OCI-LY3 (cell line): ENCODE results near the gene MAP2K3.

Source experiments
- H2AFZ ChIP-seq: fragments of 200-600, 300-600 bp; shearing (Covaris generic); 2 replicates; pipeline ENCODE4 v1.6.0; 2014; ENCODE audit warnings: antibody characterized with exemption, low read depth, low read length
- H3K27ac ChIP-seq: fragments of 200-600, 300-600 bp; sonication (generic); 2 replicates; pipeline ENCODE4 v1.5.1; 2014; ENCODE audit warnings: mild to moderate bottlenecking, low read length, moderate library complexity, mixed read lengths
- H3K27me3 ChIP-seq: fragments of 200-600, 300-600 bp; sonication (generic); 2 replicates; pipeline ENCODE4 v1.6.1; 2014; ENCODE audit warnings: low read depth, low read length, mixed read lengths
- H3K36me3 ChIP-seq: fragments of 200-600, 300-600 bp; sonication (generic); replicated peaks from 2 replicates; pipeline ENCODE3; 2014; ENCODE audit warnings: low read depth, low read length, mixed read lengths
- H3K4me1 ChIP-seq: fragments of 300-600, 200-600 bp; sonication (generic); 2 replicates; pipeline ENCODE4 v1.6.1; 2014; ENCODE audit warnings: low read length, mixed read lengths
- H3K4me2 ChIP-seq: fragments of 200-600, 300-600 bp; sonication (generic); 2 replicates; pipeline ENCODE4 v1.6.1; 2014; ENCODE audit warnings: low read length, mixed read lengths
- H3K4me3 ChIP-seq: fragments of 300-600, 200-600 bp; sonication (generic); 2 replicates; pipeline ENCODE4 v1.5.1; 2014; ENCODE audit warnings: antibody characterized with exemption, mild to moderate bottlenecking, low read length, moderate library complexity
- H3K79me2 ChIP-seq: fragments of 300-600, 200-600 bp; shearing (Covaris generic); 2 replicates; pipeline ENCODE4 v1.6.1; 2014; ENCODE audit warnings: mild to moderate bottlenecking, low read length, mixed read lengths
- H3K9ac ChIP-seq: fragments of 300-600, 200-600 bp; shearing (Covaris generic); 2 replicates; pipeline ENCODE4 v1.6.0; 2014; ENCODE audit warnings: mild to moderate bottlenecking, low read length, moderate library complexity
- H3K9me3 ChIP-seq: fragments of 200-600, 300-600 bp; shearing (Covaris generic); 2 replicates; pipeline ENCODE4 v1.6.1; 2014; ENCODE audit warnings: low read length, mixed read lengths; ENCODE audit not compliant: insufficient read depth
- H4K20me1 ChIP-seq: fragments of 200-600, 300-600 bp; sonication (generic); 2 replicates; pipeline ENCODE4 v1.6.1; 2016; ENCODE audit warnings: low read length, mixed read lengths; ENCODE audit not compliant: insufficient read depth
- EZH2phosphoT487 ChIP-seq: fragments of 200-600 bp; shearing (Covaris generic); IDR thresholded peaks from 2 replicates; pipeline ENCODE4 v1.6.1; 2018; ENCODE audit warnings: antibody characterized with exemption, mixed run types, low read depth
- TF ChIP-seq, protein P1 (sequence below): fragments of 200-600, 300-600 bp; sonication (generic); IDR thresholded peaks from 2 replicates; pipeline ENCODE4 v1.5.1; 2014; ENCODE audit warnings: antibody characterized with exemption, low read length, low read depth

The MAP2K3 gene

DNA sequence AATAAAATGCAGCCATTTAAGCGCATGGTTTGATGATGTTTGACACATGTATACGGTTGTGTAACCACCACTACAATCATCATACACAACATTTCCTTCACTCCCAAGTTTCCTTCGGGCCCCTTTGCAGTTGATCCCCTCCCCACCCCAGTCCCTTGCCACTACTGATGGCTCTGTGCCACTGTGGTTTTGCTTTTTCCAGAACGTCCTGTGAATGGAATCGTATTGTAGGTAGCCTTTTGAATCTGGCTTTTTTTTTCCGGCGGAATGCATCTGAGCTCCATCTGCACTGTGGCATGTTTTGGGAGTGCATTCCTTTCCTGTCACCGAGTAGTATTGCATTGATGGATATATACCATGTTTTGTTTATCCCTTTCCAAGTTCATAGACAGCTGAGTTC, 15.1 kb upstream of the MAP2K3 start:
- H3K79me2 ChIP-seq, result no peaks in the 10 kb centered on the region
- no peaks in the 10 kb centered on the region for H4K20me1 ChIP-seq
- no peaks in the 10 kb centered on the region for H3K9me3 ChIP-seq
- H2AFZ ChIP-seq, result no peak overlapping the region
- no peaks in the 10 kb centered on the region for H3K27me3 ChIP-seq
- TF ChIP-seq, protein P1, sequence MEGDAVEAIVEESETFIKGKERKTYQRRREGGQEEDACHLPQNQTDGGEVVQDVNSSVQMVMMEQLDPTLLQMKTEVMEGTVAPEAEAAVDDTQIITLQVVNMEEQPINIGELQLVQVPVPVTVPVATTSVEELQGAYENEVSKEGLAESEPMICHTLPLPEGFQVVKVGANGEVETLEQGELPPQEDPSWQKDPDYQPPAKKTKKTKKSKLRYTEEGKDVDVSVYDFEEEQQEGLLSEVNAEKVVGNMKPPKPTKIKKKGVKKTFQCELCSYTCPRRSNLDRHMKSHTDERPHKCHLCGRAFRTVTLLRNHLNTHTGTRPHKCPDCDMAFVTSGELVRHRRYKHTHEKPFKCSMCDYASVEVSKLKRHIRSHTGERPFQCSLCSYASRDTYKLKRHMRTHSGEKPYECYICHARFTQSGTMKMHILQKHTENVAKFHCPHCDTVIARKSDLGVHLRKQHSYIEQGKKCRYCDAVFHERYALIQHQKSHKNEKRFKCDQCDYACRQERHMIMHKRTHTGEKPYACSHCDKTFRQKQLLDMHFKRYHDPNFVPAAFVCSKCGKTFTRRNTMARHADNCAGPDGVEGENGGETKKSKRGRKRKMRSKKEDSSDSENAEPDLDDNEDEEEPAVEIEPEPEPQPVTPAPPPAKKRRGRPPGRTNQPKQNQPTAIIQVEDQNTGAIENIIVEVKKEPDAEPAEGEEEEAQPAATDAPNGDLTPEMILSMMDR, result no peak
- TF ChIP-seq EZH2phosphoT487, result no peak
- no peak overlapping the region for H3K4me2 ChIP-seq
- no peak overlapping the region for H3K4me3 ChIP-seq
- no peak overlapping the region for H3K27ac ChIP-seq
- no peak overlapping the region for H3K9ac ChIP-seq
- H3K36me3 ChIP-seq, result no peaks in the 10 kb centered on the region
- H3K4me1 ChIP-seq, result no peaks in the 10 kb centered on the region

- Histone ChIP-seq H3K9ac (no peak overlapping the region), H3K27me3 (no peaks in the 10 kb centered on the region), H3K4me1 (no peaks in the 10 kb centered on the region), H3K27ac (no peak overlapping the region), H3K79me2 (no peaks in the 10 kb centered on the region), H3K9me3 (no peaks in the 10 kb centered on the region), H2AFZ (no peak overlapping the region), H3K36me3 (no peaks in the 10 kb centered on the region), H3K4me3 (no peak overlapping the region), H4K20me1 (no peaks in the 10 kb centered on the region), H3K4me2 (no peak overlapping the region)
- no peak for TF ChIP-seq EZH2phosphoT487
- TF ChIP-seq, protein P1, result no peak
Observed at GRCh38 chr17:21271454-21272183, 12.9 kb upstream of the MAP2K3 start.

DNA sequence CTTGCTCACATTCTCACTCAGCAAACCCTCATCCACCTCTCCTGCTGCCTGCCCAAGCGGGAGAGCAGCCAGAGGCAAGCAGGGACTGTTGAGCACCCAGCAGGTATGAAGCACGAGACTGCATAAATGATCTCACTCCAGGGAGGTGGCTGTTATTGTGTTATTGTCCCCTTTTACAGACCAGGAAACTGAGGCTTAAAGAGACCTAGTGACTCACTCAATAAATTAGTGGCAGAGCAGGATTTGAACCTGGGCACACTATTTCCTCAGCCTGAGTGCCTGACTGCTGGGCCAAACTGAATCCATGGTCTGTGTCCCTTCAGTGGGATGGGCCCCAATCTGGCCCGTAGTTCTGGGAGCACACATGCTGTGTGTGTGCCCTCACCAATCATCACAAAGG, 12.3 kb upstream of the MAP2K3 start:
- no peaks in the 10 kb centered on the region for H3K79me2 ChIP-seq
- no peak overlapping the region for H3K9ac ChIP-seq
- H3K4me1 ChIP-seq, result no peaks in the 10 kb centered on the region
- no peaks in the 10 kb centered on the region for H3K27me3 ChIP-seq
- TF ChIP-seq, protein P1, result no peak
- TF ChIP-seq EZH2phosphoT487, result no peak
- no peak overlapping the region for H3K4me3 ChIP-seq
- H2AFZ ChIP-seq, result no peak overlapping the region
- H3K9me3 ChIP-seq, result no peaks in the 10 kb centered on the region
- no peak overlapping the region for H3K27ac ChIP-seq
- no peaks in the 10 kb centered on the region for H4K20me1 ChIP-seq
- H3K4me2 ChIP-seq, result no peak overlapping the region
- no peaks in the 10 kb centered on the region for H3K36me3 ChIP-seq

DNA sequence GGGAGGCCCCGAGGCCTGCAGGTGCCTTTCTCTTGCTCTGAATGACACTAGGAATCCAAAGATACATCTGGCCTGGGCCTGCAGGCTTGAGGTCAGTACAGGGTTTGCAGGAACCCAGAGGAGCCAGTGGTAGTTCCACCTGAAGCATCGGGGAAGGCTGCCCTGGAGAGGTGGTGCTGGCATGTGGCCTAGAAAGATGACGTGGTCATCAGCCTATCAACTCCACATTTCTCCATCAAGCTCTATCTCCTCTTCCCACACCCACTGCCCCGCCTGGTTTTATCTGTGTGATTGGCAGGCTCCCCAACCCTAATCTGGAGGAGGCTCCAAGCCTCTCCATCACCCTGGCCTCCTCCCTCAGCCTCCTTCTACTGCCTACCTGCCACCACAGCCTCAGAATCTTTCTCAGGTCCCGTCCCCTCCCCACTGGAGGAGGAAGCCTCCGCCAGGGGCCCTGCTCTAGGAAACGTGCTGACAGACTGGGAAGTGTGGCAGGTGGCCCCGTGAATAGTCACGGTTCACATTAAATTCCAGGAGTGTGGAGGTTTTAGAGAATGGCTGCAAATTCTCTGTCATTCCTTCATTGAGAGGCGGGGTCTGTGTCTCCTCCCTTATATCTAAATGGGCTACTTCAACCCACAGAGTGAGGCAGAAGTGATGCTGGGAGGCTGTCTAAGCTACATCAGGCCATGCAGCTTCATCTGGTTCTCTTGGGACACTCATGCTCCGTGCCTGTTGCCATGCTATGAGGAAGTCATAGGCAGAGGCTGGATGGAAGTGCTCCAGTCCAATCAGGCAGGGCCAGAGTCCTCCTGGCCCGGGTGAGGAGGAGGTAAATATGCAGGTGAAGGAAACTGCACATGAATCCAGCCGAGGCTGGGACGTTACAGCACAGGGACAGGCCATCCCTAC, 11.4 kb upstream of the MAP2K3 start:
- H3K36me3 ChIP-seq, result no peaks in the 10 kb centered on the region
- H3K27me3 ChIP-seq, result no peaks in the 10 kb centered on the region
- H2AFZ ChIP-seq, result no peak overlapping the region
- no peaks in the 10 kb centered on the region for H3K79me2 ChIP-seq
- H3K9ac ChIP-seq, result no peak overlapping the region
- no peak overlapping the region for H3K4me3 ChIP-seq
- H4K20me1 ChIP-seq, result no peaks in the 10 kb centered on the region
- H3K27ac ChIP-seq, result no peak overlapping the region
- TF ChIP-seq, protein P1, result no peak
- TF ChIP-seq EZH2phosphoT487, result no peak
- no peak overlapping the region for H3K4me2 ChIP-seq
- H3K4me1 ChIP-seq, result no peaks in the 10 kb centered on the region
- no peaks in the 10 kb centered on the region for H3K9me3 ChIP-seq
